Measurements from ENCODE around the gene ZNF587B. TPM values are rescaled to one million over a fixed set of nuclear protein-coding genes. Genes with fewer than 3 reads are reported as not detected.
A peak's percentile ranks its signal among the peaks of the same experiment; 100 is the strongest.

Gene ZNF587B
- total RNA-seq = 10 to 100 TPM; 38.7 to 41.2 TPM
- 11.8 TPM for polyA plus RNA-seq (ENCODE audit: insufficient read depth, low read depth, low replicate concordance)
- long read RNA-seq, donor 1, partial matches to known transcripts = 0 of 1 reads
- long read RNA-seq, donor 1, other reads (novel, unspliced or antisense) = 0 of 1 reads
- long read RNA-seq, donor 2, partial matches to known transcripts = 0 of 1 reads
- long read RNA-seq, donor 2, other reads (novel, unspliced or antisense) = 0 of 1 reads

- no peaks in the 10 kb centered on the region for H3K9me3 ChIP-seq
- no peak for TF ChIP-seq POLR2A (IDR thresholded peaks at IDR 0.05)
- TF ChIP-seq CTCF (IDR thresholded peaks at IDR 0.05) = peak in 2 of 3 experiments; percentile 38 to 42
- WGBS, 2 donors = 15 to 22% methylated on average over 18 to 22 of the region's 22 CpGs
- peaks cover 10% of the 10 kb centered on the region for H3K4me1 ChIP-seq
- H3K4me3 ChIP-seq = peak within 1 kb of the TSS; percentile 27 to 58
- peak within 1 kb of the TSS; percentile 50 to 64 for H3K27ac ChIP-seq
- H3K27me3 ChIP-seq = no peaks in the 10 kb centered on the region
- DNase-seq = peak; percentile 83
- intact Hi-C loops (cut with DNase I; ENCODE audit: low total_unique reads) = no loop called here
- no peaks in the 10 kb centered on the region for H3K36me3 ChIP-seq (ENCODE audit: low read depth, missing control alignments)
Observed at GRCh38 chr19:57830071-57830602, at the start of gene ZNF587B. Gene ZNF587B, plus strand, starts transcription at chr19:57830299. Its CDS starts 230 bp downstream, at chr19:57830529.

GRCh38 chr19:57786286-57786685, 43.8 kb upstream of the ZNF587B start:
- Histone ChIP-seq H3K27ac (no peak overlapping the region), H3K27me3 (no peaks in the 10 kb centered on the region), H3K9me3 (no peaks in the 10 kb centered on the region), H3K36me3 (ENCODE audit: low read depth, missing control alignments) (no peaks in the 10 kb centered on the region), H3K4me3 (peak overlapping the region; percentile 31 to 38), H3K4me1 (no peaks in the 10 kb centered on the region)
- DNase-seq = no peak
- TF ChIP-seq POLR2A (IDR thresholded peaks at IDR 0.05) = no peak
- no peak for TF ChIP-seq CTCF (IDR thresholded peaks at IDR 0.05)
- intact Hi-C loops (cut with DNase I; ENCODE audit: low total_unique reads) = no loop called here
- 47 to 93% methylated on average over 24 to 38 of the region's 38 CpGs for WGBS, 2 donors

- no peaks in the 10 kb centered on the region for H3K27me3 ChIP-seq
- no peak overlapping the region for H3K27ac ChIP-seq
- no peaks in the 10 kb centered on the region for H3K9me3 ChIP-seq
- H3K4me3 ChIP-seq = peak overlapping the region in 1 of 2 donors; percentile 38
- no peak for DNase-seq
- H3K4me1 ChIP-seq = no peaks in the 10 kb centered on the region
- TF ChIP-seq POLR2A (IDR thresholded peaks at IDR 0.05) = no peak
- no peak for TF ChIP-seq CTCF (IDR thresholded peaks at IDR 0.05)
- WGBS, 2 donors = 60 to 70% methylated on average over 5 of the region's 5 CpGs
- H3K36me3 ChIP-seq (ENCODE audit: low read depth, missing control alignments) = no peaks in the 10 kb centered on the region
- intact Hi-C loops (cut with DNase I; ENCODE audit: low total_unique reads) = no loop called here
Observed at GRCh38 chr19:57786906-57787305, 43.2 kb upstream of the ZNF587B start.

GRCh38 chr19:57788114-57788692, 41.9 kb upstream of the ZNF587B start:
- Histone ChIP-seq H3K27me3 (no peaks in the 10 kb centered on the region), H3K4me1 (no peaks in the 10 kb centered on the region), H3K9me3 (no peaks in the 10 kb centered on the region), H3K36me3 (ENCODE audit: low read depth, missing control alignments) (no peaks in the 10 kb centered on the region), H3K4me3 (no peak overlapping the region), H3K27ac (no peak overlapping the region)
- no peak for TF ChIP-seq CTCF (IDR thresholded peaks at IDR 0.05)
- no peak for TF ChIP-seq POLR2A (IDR thresholded peaks at IDR 0.05)
- DNase-seq = no peak
- intact Hi-C loops (cut with DNase I; ENCODE audit: low total_unique reads) = no loop called here

All from testis (tissue), 5 donors.